ENCODE data around the gene SEC61B.

- TF ChIP-seq CTCF (IDR thresholded peaks at IDR 0.05) (no peak), POLR2A (IDR thresholded peaks at IDR 0.05) (no peak)
These were observed 14.0 kb downstream of the SEC61B start for GRCh38 chr9:99235926-99236634.

Measured in body of pancreas (tissue), 4 donors.